Skeletal muscle cell (primary cell): ENCODE measurements around the gene ECE2.

ENCODE experiments used
- DNase-seq: peaks from one replicate; pipeline ENCODE4 v3.0.0-alpha.2; 2010; ENCODE audit warnings: low read depth
- H3K4me3 ChIP-seq: 2 replicates; pipeline ENCODE4 v1.5.1; 2011; ENCODE audit warnings: low read depth, mild to moderate bottlenecking, control low read depth, low read length, moderate library complexity

Gene ECE2

DNA sequence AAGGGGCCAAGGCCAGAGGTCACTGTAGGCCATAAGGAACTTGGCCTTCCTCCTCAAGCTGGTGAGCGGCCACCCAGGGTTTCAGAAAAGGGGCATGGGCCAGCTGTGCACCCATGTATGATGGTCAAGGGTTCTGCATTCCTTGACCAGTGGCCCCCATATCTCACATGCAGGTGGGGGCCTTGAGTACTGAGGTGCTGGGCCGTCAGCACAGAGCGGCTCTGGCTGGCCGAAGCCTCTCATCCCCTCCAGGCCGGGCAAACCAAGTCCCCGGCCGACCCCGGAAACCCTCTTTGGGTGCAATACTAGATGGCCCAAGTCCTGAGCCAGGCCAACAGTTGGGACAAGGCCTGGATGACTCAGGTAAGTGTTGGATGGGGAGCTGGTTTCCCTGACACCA is 36.6 kb upstream of the ECE2 start:
- DNase-seq, result no peak
- no peak overlapping the region for H3K4me3 ChIP-seq

DNA sequence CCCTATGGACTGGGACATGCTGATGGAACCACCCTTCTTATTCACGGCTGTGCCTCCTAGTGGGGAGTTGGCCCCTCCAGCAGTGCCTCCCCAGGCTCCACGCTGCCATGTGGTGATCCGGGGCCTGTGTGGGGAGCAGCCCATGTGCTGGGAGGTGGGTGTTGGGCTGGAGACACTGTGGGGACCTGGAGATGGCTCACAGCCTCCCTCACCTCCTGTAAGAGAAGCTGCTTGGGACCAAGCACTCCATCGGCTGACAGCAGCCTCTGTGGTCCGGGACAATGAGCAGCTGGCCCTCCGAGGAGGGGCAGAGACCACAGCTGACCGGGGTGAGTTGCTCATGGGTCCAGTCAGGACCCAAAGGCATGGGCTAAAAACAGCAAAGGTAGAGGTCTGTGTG is 36.1 kb upstream of the ECE2 start:
- H3K4me3 ChIP-seq, result no peak overlapping the region
- DNase-seq, result no peak

DNA sequence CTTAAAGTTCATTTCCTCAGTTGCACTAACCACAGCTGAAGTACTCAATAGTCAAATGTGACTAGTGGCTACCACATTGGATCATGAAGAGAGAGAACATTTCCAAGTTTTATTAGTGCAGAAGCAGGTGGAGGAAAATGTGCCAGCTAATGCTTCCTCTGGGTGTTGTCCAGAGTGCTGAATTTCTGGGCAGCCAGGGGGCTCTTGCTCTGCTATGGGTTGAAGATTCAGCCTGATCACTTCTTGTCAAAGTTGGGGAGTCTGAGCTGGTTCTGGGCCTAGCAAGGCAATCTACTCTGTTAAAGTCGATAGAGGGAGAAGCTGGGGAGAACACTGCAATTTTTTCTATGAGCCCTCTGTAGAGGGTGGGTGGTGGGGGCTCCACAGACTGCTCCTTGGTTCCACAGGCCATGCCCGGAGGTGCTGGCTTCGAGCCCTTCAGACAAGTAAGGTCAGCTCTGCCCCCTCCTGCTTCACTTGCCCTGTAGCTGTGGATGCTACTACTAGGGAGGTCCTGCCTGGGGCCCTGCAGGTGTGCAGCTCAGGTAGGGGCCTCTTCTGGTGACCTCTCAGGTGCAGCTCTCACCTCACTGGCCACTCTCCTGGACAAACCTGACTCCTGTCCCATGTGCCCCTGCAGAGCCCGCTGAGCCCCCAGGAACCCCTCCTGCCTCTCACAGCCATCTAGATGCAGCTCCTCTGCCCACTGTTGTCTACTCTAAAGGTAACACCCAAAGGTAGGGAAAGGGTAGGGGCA is 35.3 kb upstream of the ECE2 start:
- DNase-seq, result no peak
- H3K4me3 ChIP-seq, result no peak overlapping the region

DNA sequence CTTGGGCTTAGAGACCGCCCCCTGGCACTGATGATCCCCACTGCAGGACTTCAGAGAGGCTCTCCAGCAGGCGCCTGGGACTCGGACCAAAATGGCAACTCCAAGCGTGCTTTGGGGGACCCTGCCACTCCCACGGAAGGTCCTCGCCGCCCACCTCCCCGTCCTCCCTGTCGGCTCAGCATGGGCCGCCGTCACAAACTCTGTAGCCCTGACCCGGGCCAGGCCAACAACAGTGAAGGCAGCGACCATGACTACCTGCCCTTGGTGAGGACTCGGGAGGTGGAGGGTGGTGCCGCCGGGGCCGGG is 34.7 kb upstream of the ECE2 start:
- no peak overlapping the region for H3K4me3 ChIP-seq
- no peak for DNase-seq

DNA sequence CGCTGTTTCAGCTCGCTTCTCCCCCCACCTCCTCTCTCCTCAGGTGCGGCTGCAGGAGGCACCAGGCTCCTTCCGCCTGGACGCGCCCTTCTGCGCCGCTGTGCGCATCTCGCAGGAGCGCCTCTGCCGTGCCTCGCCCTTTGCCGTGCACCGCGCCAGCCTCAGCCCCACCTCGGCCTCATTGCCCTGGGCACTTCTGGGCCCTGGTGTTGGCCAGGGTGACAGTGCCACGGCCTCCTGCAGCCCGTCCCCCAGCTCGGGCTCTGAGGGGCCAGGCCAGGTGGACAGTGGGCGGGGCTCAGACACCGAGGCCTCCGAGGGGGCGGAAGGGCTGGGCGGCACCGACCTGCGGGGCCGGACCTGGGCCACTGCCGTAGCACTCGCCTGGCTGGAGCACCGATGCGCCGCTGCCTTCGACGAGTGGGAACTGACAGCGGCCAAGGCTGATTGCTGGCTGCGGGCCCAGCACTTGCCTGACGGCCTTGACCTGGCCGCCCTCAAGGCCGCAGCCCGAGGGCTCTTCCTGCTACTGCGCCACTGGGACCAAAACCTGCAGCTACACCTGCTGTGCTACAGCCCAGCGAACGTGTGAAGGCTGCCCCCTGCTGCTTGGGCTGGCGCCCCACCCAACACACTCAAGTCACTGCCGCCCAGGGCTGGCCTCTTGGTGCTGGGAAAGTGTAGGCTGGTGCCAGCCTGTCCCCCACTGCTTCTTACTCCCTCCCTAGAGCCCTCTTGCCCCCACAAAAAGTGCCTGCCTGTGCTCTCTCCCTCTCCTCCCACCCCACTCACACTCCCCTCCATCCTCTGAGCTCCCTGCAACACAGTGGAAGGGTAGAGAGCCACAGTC is 34.1 kb upstream of the ECE2 start:
- H3K4me3 ChIP-seq, result no peak overlapping the region
- DNase-seq, result no peak

DNA sequence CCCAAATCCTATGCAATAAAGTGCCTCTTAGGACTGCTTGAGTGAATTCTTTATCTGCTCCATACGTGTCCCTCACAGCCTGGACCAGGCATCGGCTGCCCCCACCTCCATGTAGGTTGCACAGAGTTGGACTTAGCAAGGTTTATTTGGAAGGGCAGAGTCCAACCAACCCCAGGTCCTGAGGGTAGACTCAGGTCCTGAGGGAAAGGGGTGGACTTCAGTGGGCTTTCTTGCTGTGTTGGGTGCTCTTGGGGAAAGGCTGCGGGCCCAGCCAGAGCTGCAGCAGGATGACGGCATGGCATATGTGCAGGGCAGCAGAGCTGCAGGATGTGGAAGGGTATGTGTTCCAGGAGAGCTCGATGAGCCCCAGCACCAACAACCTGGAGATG is 33.5 kb upstream of the ECE2 start:
- DNase-seq, result no peak
- H3K4me3 ChIP-seq, result no peak overlapping the region

DNA sequence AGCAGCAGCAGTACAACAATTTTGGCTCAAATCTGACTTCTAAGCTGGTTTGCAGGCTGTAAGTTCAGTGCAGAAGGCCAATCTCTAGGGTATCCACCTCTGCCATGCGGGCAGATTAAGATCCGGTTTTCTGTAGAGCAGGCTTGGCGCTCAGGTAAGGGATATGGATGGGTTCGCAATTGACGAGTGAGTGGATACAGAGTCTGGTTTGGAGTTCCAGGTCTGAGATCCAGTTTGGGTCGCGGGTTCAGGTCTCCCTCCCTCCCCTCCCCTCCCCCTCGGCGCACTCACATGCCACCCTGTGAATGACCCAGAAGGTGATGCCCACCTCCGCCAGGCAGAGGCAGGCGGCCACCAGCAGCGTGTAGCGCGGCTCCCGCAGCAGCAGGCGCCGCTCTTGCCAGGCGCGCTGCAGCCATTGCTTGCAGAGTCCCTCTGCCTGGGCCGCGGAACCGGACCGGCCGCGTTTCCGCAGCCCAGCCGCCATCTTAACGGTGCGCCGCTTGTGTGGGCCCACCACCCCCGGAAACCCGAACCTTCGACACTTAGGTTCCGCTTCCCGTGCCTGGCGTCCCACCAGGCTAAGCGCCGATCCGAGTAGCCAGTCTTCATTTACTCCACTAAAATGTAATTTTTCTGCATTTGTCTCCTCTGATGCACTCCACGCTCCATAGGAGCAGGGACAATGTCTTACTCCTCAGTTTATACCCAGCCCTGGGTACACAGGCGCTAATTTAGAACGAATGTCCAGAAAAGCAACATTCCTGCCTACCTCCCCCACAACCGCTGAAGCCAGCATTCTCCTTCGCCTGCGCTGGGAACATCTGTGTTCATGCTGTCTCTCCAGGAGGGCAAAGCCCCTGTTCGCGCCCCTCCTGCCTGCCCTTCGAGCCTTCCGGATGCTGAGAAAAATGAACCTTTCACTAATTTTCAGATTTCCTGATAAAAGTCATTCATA is 27.1 kb upstream of the ECE2 start, which contains the start of gene ALG3:
TSS of gene ALG3 (minus strand) at position 509 of the 958 bp plus-strand sequence. CDS start at position 487, 22 bp downstream.
- DNase-seq, result peak; percentile 60
- peak within 1 kb of the TSS; percentile 86 for H3K4me3 ChIP-seq

DNA sequence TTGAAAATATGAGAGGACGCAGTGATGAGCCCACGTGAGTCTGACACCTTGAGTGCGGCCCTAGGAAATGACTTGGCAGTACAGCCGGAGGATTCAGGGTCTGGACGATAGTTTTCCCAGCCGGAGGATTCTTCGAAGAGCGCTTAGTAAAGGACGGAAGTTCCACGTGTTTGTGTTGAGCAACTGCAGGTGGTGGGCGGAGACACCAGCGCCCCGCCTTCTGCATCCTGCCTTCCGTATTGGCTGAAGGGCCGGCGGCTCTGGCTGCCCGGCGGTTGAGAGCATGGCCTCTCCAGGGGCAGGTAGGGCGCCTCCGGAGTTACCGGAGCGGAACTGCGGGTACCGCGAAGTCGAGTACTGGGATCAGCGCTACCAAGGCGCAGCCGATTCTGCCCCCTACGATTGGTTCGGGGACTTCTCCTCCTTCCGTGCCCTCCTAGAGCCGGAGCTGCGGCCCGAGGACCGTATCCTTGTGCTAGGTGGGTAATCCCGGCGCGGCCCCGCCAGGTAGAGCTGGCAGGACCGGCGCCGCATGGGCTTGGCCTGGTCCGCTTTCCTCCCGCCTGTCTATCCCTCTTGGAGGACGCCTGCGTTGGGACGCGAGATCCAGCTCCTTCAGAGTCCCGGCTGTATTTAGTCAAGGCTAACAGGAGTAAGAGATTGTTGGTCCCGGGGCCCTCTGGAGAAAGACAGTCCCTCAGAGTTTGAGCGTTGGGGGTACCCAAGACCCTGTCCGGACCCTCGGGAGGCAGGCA is 26.2 kb upstream of the ECE2 start, which contains the start of gene EEF1AKMT4:
TSS of gene EEF1AKMT4 (plus strand) at position 261 of the 755 bp plus-strand sequence. CDS start at position 284, 23 bp downstream.
- H3K4me3 ChIP-seq, result peak within 1 kb of the TSS; percentile 86

DNA sequence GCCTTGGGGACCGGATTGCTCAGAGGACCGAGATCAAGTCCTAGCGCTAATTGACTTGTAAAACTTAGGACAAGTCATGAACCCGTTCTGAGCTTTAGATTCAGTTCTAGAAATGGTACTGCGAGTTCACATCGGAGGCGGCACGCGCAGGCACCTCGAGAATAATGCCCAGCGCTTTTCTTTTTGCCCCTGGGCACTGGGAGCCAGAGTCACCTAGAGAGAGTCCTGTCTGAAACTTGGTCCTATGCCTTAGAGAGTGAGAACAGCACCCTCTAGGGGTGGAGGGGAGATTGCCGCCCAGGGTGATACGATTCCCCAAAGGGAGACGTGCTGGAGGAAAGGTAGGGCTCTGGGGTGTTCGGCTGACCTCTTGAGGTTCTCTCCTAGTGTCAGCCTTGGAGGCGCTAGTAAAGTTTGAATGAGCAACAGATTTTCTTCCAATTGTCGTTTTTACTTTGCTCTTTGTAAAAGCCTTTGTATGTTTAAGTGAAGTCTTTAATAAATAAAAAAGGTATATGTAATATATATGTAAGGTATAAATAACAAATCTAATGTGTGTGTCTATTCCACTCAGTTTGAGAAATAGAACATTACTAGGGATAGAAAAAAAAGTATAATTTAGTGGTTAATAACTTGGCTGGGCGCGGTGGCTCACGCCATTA is 25.5 kb upstream of the ECE2 start:
- H3K4me3 ChIP-seq, result peak overlapping the region; percentile 86

More for the DNA sequence above, 26.2 kb upstream of the ECE2 start, which contains the start of gene EEF1AKMT4:
- DNase-seq, result peak; percentile 95

DNA sequence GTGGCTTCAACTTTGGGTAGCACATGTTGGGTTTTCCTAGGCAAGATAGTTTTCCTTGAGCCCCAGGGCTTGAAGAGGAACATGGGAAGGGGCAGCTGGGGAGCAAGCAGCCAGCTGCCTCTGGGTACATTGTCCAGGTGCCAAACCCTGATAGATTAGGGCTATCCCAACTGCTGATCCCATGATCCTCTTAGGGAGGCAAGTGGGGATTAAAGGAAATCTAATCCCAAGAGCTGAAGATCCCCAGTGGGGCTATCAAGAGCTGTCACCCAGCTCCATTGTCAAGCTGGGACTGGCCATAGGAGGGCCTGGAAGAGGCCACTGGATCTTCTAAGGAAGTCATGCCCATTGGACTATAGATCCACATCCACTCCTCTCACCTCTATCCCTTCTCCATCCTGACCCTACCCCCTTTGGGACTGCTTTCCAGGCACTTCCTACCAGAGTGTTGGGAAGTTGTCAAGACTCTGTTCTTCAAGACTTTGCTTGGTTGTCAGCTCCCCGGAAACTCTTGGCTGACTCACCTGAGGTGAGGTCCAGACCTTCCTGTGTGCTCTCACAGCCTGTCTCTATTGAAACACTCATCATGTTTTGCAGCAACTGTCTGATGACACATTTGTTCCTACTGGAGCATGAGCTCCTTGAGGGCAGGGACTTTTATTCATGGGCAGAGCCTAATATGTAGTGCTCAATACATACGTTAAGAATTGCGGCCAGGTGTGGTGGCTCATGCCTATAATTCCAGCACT is 20.4 kb upstream of the ECE2 start:
- no peak for DNase-seq
- H3K4me3 ChIP-seq, result no peak overlapping the region

More for the DNA sequence above, 25.5 kb upstream of the ECE2 start:
- DNase-seq, result no peak

DNA sequence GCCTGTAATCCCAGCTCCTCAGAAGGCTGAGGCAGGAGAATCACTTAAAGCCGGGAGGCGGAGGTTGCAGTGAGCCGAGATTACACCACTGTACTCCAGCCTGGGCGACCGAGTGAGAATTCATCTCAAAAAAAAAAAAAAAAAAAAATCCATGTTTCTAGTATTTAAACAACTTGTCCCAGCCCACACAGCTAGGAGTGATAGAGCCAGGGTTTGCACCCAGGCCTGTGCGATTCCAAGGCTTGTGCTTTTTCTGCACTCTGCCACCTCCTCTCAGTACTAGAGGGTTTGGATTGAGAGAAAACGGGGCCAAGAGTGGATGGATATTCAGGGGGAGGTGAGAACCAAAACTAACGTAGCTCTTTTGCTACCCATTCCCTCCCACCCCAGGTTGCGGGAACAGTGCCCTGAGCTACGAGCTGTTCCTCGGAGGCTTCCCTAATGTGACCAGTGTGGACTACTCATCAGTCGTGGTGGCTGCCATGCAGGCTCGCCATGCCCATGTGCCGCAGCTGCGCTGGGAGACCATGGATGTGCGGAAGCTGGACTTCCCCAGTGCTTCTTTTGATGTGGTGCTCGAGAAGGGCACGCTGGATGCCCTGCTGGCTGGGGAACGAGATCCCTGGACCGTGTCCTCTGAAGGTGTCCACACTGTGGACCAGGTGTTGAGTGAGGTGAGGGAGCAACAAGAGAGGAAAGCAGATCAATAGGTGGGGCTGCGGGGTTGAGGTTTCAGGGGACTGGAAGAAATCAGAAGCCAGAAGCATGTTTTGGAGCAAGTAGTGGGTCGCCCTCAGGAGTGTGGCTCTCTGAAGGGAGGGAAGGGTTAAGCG is 18.5 kb upstream of the ECE2 start:
- H3K4me3 ChIP-seq, result no peak overlapping the region
- no peak for DNase-seq

DNA sequence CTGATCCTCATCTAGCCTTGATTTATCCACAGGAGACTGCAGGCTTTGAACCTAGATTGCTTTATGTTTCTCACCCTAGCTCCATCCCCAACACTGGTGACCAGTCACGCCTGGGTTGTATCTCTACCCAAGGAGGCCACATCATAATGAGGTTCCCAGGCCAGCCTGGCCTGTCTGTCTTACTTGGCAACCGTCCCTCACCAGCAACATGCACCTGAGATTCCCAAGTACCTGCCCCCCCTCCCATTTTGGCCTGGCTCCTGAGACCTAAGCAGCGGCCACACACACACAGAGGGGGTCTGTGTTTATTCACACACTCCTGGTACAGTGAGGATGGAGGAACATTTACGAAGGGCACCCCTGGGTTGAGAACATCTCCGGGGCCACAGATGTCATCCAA is 16.9 kb upstream of the ECE2 start:
- H3K4me3 ChIP-seq, result no peak overlapping the region
- DNase-seq, result no peak

DNA sequence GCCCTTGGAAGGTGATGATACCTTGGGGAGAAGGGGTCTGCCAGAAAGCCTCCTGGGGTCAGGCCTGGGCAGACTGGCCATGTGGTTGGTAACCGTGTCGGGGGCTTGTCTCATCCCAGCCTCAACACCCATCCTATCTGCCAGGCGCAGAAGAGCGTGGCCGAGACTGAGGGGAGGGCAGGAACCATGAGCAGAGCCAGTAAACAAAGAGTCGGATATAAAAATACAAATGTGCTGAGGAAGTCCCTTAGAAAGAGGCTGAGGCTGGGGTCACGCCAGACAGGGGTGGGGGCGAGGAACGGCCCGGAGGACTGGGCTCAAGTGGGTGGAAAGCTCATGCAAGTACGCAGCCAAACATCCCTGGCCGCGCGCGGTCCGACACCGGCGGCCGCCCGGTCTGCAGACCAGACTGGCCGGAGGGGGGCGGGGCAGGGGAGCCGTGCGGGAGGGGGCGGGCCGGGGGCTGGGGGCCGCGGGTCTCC is 16.4 kb upstream of the ECE2 start:
- no peak for DNase-seq
- no peak overlapping the region for H3K4me3 ChIP-seq

DNA sequence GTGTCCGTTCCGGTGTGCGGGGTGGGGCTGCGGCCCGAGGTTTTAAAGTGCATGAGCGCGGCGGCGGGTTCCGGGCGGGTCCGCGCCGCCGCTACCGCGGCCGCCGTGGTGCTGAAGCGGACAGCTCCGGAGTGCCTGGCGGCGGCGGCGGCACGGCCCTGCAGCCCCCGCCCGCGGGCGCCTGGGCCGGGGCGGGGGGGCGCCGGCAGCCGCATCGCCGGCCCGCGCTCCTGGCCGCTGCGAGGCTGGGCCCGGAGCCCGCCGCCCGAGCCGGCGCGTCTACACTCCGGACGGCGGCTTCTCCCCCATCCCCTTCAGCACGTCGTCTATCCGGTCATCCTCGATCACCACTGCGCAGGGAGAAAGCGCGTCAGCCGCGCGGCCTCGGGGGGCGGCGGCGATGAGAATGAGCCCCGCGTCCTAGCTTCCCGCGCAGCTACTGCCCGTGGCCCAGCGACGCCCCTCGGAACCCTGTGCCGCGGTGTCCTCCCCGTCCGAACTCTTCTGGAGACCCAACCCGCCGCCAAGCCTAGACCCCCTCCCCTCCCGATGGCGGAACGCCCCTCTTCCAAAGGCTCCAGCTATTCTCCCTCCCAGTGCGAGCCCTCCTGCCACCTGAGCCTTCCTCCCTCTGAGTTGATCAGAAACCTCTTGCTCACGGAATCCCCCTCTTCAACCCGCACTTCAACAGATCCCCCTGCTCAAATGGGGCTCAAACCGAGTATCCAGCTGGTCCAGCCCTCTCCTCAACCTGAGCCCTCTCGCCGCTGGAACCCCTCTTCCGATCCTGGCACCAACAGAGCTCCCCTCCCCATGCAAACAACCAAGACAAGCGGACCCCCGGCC is 15.7 kb upstream of the ECE2 start:
- no peak for DNase-seq
- H3K4me3 ChIP-seq, result peak overlapping the region; percentile 51

DNA sequence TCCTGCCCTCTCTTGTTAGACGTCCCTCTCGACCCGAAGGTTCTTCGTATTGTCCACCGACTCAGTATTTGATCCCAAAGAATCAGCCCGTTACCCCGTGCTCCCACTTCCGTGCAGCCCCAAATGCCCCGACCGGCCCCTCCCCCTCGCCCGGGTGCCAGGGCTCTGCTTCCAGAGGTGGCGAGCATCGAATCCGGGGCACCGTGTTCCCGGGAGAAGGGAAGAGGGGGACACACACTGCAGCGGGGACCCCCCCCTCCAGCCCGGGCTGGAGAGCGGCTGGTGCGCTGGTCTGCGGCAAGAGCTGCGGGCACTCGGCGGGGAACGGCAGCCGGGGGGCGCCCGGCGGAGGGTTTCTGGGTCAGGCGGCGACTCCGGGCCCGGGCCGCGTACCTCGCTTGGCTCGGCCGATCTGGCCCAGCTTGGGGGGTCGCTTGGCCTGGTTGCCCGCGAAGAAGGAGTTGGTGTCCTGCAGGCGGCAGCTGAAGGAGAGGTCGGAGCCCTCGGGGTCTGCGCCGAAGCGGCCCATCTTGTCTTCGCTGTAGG is 15.0 kb upstream of the ECE2 start:
- H3K4me3 ChIP-seq, result peak overlapping the region; percentile 51
- DNase-seq, result no peak
